IMR-90 (cell line): Measurements from ENCODE around the gene KDM4F. TPM values are rescaled to one million over a fixed set of nuclear protein-coding genes. Genes with fewer than 3 reads are reported as not detected.

Experiments
- ATAC-seq: fragments of 200-7000 bp; cut with Tn5 transposase; 2 replicates; pipeline ENCODE4 v1.9.1; 2020; ENCODE audit warnings: low read depth, mild to moderate bottlenecking, moderate library complexity
- BruUV-seq: library from RNA; stranded (reverse); fragments of 400-500 nt; replicated peaks from 2 replicates; lab custom pipeline; 2021; lab: Mats Ljungman, UMichigan
- CTCF ChIA-PET: fragments of 300-600 bp; formaldehyde crosslinking; extraction: SDS; loops from one replicate; lab custom pipeline; 2021; ENCODE audit warnings: antibody characterized with exemption; lab: Yijun Ruan, JAX
- POLR2A ChIA-PET: fragments of 300-600 bp; sonication (Branson Sonifier 250); formaldehyde crosslinking; loops from one replicate; lab custom pipeline; 2022; ENCODE audit warnings: antibody characterized with exemption; ENCODE audit not compliant: unreplicated experiment; lab: Charles Lee
- DNase-seq: peaks from one replicate; pipeline ENCODE4 v3.0.0; 2013
- H2AFZ ChIP-seq: replicated peaks from 2 replicates; pipeline ENCODE3; 2013; ENCODE audit warnings: low read length, mild to moderate bottlenecking; ENCODE audit not compliant: poor library complexity
- H2AK5ac ChIP-seq: 2 replicates; pipeline ENCODE4 v1.6.1; 2013; ENCODE audit warnings: low read depth, low read length, inconsistent platforms
- H2AK9ac ChIP-seq: replicated peaks from 2 replicates; pipeline ENCODE3; 2013; ENCODE audit warnings: mild to moderate bottlenecking, low read depth, low read length, moderate library complexity; ENCODE audit not compliant: poor library complexity
- H2BK120ac ChIP-seq: 2 replicates; pipeline ENCODE4 v1.6.1; 2013; ENCODE audit warnings: low read depth, low read length, inconsistent platforms
- H2BK15ac ChIP-seq: 3 replicates; pipeline ENCODE4 v1.6.1; 2013; ENCODE audit warnings: low read depth, low read length, inconsistent platforms
- H2BK20ac ChIP-seq: 2 replicates; pipeline ENCODE4 v1.6.1; 2013; ENCODE audit warnings: low read depth, mild to moderate bottlenecking, inconsistent platforms, low read length, moderate library complexity
- H2BK5ac ChIP-seq: 2 replicates; pipeline ENCODE4 v1.6.1; 2013; ENCODE audit warnings: mild to moderate bottlenecking, low read depth, low read length, inconsistent platforms; ENCODE audit not compliant: poor library complexity, severe bottlenecking
- H3K14ac ChIP-seq: replicated peaks from 2 replicates; pipeline ENCODE4 v1.6.1; 2013; ENCODE audit warnings: low read depth, low read length, inconsistent platforms
- H3K18ac ChIP-seq: 2 replicates; pipeline ENCODE4 v1.6.1; 2013; ENCODE audit warnings: low read depth, low read length, control low read depth
- H3K23ac ChIP-seq: 2 replicates; pipeline ENCODE4 v1.6.1; 2013; ENCODE audit warnings: low read depth, low read length, inconsistent platforms
- H3K27ac ChIP-seq: 2 replicates; pipeline ENCODE4 v1.5.1; 2013; ENCODE audit warnings: mild to moderate bottlenecking, control low read depth, low read length; ENCODE audit not compliant: insufficient read depth
- H3K27me3 ChIP-seq: 2 replicates; pipeline ENCODE4 v1.6.1; 2013; ENCODE audit warnings: low read length; ENCODE audit not compliant: control insufficient read depth, insufficient read depth
- H3K36me3 ChIP-seq: 2 replicates; pipeline ENCODE4 v1.6.1; 2013; ENCODE audit warnings: low read length, mixed read lengths; ENCODE audit not compliant: control insufficient read depth, insufficient read depth
- H3K4ac ChIP-seq: 2 replicates; pipeline ENCODE4 v1.6.1; 2013; ENCODE audit warnings: low read depth, low read length, inconsistent platforms
- H3K4me1 ChIP-seq: 2 replicates; pipeline ENCODE4 v1.6.1; 2013; ENCODE audit warnings: low read length, mixed read lengths; ENCODE audit not compliant: control insufficient read depth, insufficient read depth
- H3K4me2 ChIP-seq: 2 replicates; pipeline ENCODE4 v1.6.1; 2013; ENCODE audit warnings: low read depth, mild to moderate bottlenecking, control low read depth, low read length, moderate library complexity
- H3K4me3 ChIP-seq: 2 replicates; pipeline ENCODE4 v1.5.1; 2013; ENCODE audit warnings: low read depth, mild to moderate bottlenecking, control low read depth, low read length, moderate library complexity; ENCODE audit not compliant: insufficient read depth
- H3K56ac ChIP-seq: 2 replicates; pipeline ENCODE4 v1.6.1; 2013; ENCODE audit warnings: low read length, inconsistent platforms; ENCODE audit not compliant: insufficient read depth; ENCODE audit errors: extremely low read depth
- H3K79me1 ChIP-seq, 2 experiments: 2 replicates each; pipeline ENCODE4 v1.6.1; 2013; ENCODE audit warnings: low read length in 2 of 2, inconsistent platforms in 1 of 2, low read depth in 1 of 2
- H3K9ac ChIP-seq: 2 replicates; pipeline ENCODE4 v1.6.1; 2013; ENCODE audit warnings: low read depth, low read length, control low read depth
- H3K9me1 ChIP-seq: 2 replicates; pipeline ENCODE4 v1.6.1; 2013; ENCODE audit warnings: low read length, inconsistent platforms; ENCODE audit not compliant: insufficient read depth
- H3K9me3 ChIP-seq: 2 replicates; pipeline ENCODE4 v1.6.1; 2013; ENCODE audit warnings: low read length; ENCODE audit not compliant: control insufficient read depth, insufficient read depth
- H4K20me1 ChIP-seq: 2 replicates; pipeline ENCODE4 v1.6.1; 2013; ENCODE audit warnings: low read length, inconsistent platforms; ENCODE audit not compliant: insufficient read depth
- H4K5ac ChIP-seq: 2 replicates; pipeline ENCODE4 v1.6.1; 2013; ENCODE audit warnings: mild to moderate bottlenecking, low read depth, low read length, control low read depth
- H4K8ac ChIP-seq, 2 experiments: 2 replicates each; pipeline ENCODE4 v1.6.1; 2013; ENCODE audit warnings: low read depth in 2 of 2, low read length in 2 of 2, control low read depth in 1 of 2, inconsistent platforms in 1 of 2
- H4K91ac ChIP-seq: 2 replicates; pipeline ENCODE4 v1.6.1; 2013; ENCODE audit warnings: low read depth, low read length, inconsistent platforms; ENCODE audit not compliant: insufficient read depth
- BHLHE40 ChIP-seq: fragments of 150-350 bp; IDR thresholded peaks from 2 replicates; pipeline ENCODE4 v1.6.1; 2016; ENCODE audit warnings: mild to moderate bottlenecking, low read depth, low read length
- CEBPB ChIP-seq: IDR thresholded peaks from 2 replicates; pipeline ENCODE4 v1.6.1; 2012; ENCODE audit warnings: low read depth, low read length, improper control_type of control experiment
- CHD1 ChIP-seq: IDR thresholded peaks from 2 replicates; pipeline ENCODE4 v1.6.1; 2012; ENCODE audit warnings: low read depth, low read length, improper control_type of control experiment
- FOS ChIP-seq: fragments of 150-350 bp; IDR thresholded peaks from 2 replicates; pipeline ENCODE4 v1.6.1; 2016; ENCODE audit warnings: low read depth, low read length
- MAFK ChIP-seq: IDR thresholded peaks from 2 replicates; pipeline ENCODE4 v1.6.1; 2012; ENCODE audit warnings: low read depth, low read length, improper control_type of control experiment
- MAZ ChIP-seq: IDR thresholded peaks from 2 replicates; pipeline ENCODE4 v1.6.1; 2012; ENCODE audit warnings: low read depth, mild to moderate bottlenecking, low read length, improper control_type of control experiment, moderate library complexity, borderline replicate concordance
- MXI1 ChIP-seq: IDR thresholded peaks from 2 replicates; pipeline ENCODE4 v1.6.1; 2012; ENCODE audit warnings: low read depth, mild to moderate bottlenecking, low read length, moderate library complexity, borderline replicate concordance
- NFE2L2 ChIP-seq: fragments of 150-350 bp; IDR thresholded peaks from 2 replicates; pipeline ENCODE4 v1.6.1; 2016; ENCODE audit warnings: low read depth, mild to moderate bottlenecking, low read length
- POLR2A ChIP-seq: IDR thresholded peaks from 2 replicates; pipeline ENCODE4 v1.6.1; 2012; ENCODE audit warnings: mild to moderate bottlenecking, low read depth, low read length
- RAD21 ChIP-seq: IDR thresholded peaks from 2 replicates; pipeline ENCODE4 v1.6.1; 2012; ENCODE audit warnings: low read length, improper control_type of control experiment
- RCOR1 ChIP-seq: IDR thresholded peaks from 2 replicates; pipeline ENCODE4 v1.6.1; 2012; ENCODE audit warnings: mild to moderate bottlenecking, low read length, improper control_type of control experiment; ENCODE audit not compliant: insufficient replicate concordance
- RFX5 ChIP-seq: IDR thresholded peaks from 2 replicates; pipeline ENCODE4 v1.8.0; 2012; ENCODE audit warnings: low read depth, mild to moderate bottlenecking, low read length, moderate library complexity
- SMC3 ChIP-seq: fragments of 150-350 bp; IDR thresholded peaks from 2 replicates; pipeline ENCODE4 v1.6.1; 2016; ENCODE audit warnings: low read depth, mild to moderate bottlenecking, antibody characterized with exemption, low read length, moderate library complexity
- WGBS, 2 experiments: methylation state at CpG; one replicate each; pipeline versions ENCODE4 v1.1.5 to v1.1.7; 2013; ENCODE audit warnings: missing lambda C conversion rate in 2 of 2; ENCODE audit not compliant: insufficient read length in 1 of 2; ENCODE audit errors: extremely low coverage in 2 of 2; 5-methylcytosine and 5-hydroxymethylcytosine counted together
- dilution Hi-C: fragments of 300-500 bp; cut with HindIII; formaldehyde crosslinking; loops from one replicate; pipeline ENCODE4 v1.14.3; 2018; ENCODE audit warnings: low sequenced_read_pairs; ENCODE audit not compliant: unreplicated experiment
- in situ Hi-C: fragments of 300-500 bp; cut with MboI; formaldehyde crosslinking; loops from 3 replicates; pipeline ENCODE4 v1.14.3; 2019; ENCODE audit warnings: low sequenced_read_pairs, inconsistent platforms, mixed read lengths
- intact Hi-C: fragments of 100-400 bp; cut with micrococcal nuclease; formaldehyde crosslinking; loops from 2 replicates; pipeline ENCODE4 v1.10.0; 2022
- polyA plus RNA-seq, 3 experiments: library from polyadenylated mRNA; depleted of rRNA; stranded (reverse); fragments of >200 nt; gene quantifications; 2 replicates each; pipeline ENCODE4 v1.2.3, GENCODE V29; 2012; ENCODE audit warnings: low replicate concordance in 1 of 3
- total RNA-seq: library from RNA; depleted of rRNA; stranded (reverse); fragments of >200 nt; gene quantifications from 2 replicates; pipeline ENCODE4 v1.2.3, GENCODE V29; 2012
- TF ChIP-seq, protein P1 (sequence below): conservative IDR thresholded peaks from 2 replicates; pipeline ENCODE4 v1.5.1; 2012; ENCODE audit warnings: mild to moderate bottlenecking, low read depth, low read length, improper control_type of control experiment
- TF ChIP-seq, protein P2 (sequence below): fragments of 150-350 bp; IDR thresholded peaks from 2 replicates; pipeline ENCODE4 v1.6.1; 2017; ENCODE audit warnings: mild to moderate bottlenecking, antibody characterized with exemption, low read length, low read depth
- TF ChIP-seq, protein P3 (sequence below): fragments of 150-350 bp; IDR thresholded peaks from 2 replicates; pipeline ENCODE4 v1.6.1; 2016; ENCODE audit warnings: low read depth, mild to moderate bottlenecking, low read length, moderate library complexity, borderline replicate concordance

Gene KDM4F
- total and polyA plus RNA-seq, 2 of the 4 experiments (the other 2 are of a cell fraction), result not detected

DNA sequence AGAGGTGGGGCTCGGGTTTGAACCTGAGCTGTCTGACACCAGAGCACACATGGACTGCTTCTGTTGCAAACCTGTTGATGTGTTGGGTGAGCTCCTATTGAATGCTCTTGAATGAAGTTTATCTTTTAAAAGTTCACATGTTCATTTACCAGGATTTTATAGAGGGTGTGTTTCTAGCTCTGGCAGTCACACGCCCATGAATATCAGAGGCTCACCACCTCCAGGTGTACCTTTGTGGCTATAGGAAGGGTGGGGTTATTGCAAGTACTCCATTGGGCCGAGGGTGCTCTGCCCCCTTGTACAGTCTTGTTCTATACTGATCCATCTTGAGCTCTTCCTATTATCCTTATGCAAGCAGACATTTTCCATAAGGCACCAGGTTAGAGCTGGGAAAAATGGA is 49.6 kb downstream of the KDM4F start:
- H2BK5ac ChIP-seq, result no peak overlapping the region
- H4K5ac ChIP-seq, result no peak overlapping the region
- H4K20me1 ChIP-seq, result no peaks in the 10 kb centered on the region
- no peak overlapping the region for H2AK5ac ChIP-seq
- H4K91ac ChIP-seq, result no peak overlapping the region
- no peak overlapping the region for H2BK15ac ChIP-seq
- H2AK9ac ChIP-seq, result no peak overlapping the region
- POLR2A ChIA-PET, result interaction anchor here (0.5 kb wide), 1 partner anchor 339 kb away, joined by 3 read pairs; no protein-coding TSS in a partner anchor
- TF ChIP-seq MAFK (no peak), RAD21 (no peak), POLR2A (no peak), MAZ (no peak), MXI1 (no peak), CHD1 (no peak), CEBPB (no peak), RCOR1 (no peak), SMC3 (no peak), RFX5 (no peak), FOS (no peak), NFE2L2 (no peak), BHLHE40 (no peak)
- TF ChIP-seq, protein P1, sequence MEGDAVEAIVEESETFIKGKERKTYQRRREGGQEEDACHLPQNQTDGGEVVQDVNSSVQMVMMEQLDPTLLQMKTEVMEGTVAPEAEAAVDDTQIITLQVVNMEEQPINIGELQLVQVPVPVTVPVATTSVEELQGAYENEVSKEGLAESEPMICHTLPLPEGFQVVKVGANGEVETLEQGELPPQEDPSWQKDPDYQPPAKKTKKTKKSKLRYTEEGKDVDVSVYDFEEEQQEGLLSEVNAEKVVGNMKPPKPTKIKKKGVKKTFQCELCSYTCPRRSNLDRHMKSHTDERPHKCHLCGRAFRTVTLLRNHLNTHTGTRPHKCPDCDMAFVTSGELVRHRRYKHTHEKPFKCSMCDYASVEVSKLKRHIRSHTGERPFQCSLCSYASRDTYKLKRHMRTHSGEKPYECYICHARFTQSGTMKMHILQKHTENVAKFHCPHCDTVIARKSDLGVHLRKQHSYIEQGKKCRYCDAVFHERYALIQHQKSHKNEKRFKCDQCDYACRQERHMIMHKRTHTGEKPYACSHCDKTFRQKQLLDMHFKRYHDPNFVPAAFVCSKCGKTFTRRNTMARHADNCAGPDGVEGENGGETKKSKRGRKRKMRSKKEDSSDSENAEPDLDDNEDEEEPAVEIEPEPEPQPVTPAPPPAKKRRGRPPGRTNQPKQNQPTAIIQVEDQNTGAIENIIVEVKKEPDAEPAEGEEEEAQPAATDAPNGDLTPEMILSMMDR, result no peak
- TF ChIP-seq, protein P2, sequence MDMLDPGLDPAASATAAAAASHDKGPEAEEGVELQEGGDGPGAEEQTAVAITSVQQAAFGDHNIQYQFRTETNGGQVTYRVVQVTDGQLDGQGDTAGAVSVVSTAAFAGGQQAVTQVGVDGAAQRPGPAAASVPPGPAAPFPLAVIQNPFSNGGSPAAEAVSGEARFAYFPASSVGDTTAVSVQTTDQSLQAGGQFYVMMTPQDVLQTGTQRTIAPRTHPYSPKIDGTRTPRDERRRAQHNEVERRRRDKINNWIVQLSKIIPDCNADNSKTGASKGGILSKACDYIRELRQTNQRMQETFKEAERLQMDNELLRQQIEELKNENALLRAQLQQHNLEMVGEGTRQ, result no peak
- TF ChIP-seq, protein P3, sequence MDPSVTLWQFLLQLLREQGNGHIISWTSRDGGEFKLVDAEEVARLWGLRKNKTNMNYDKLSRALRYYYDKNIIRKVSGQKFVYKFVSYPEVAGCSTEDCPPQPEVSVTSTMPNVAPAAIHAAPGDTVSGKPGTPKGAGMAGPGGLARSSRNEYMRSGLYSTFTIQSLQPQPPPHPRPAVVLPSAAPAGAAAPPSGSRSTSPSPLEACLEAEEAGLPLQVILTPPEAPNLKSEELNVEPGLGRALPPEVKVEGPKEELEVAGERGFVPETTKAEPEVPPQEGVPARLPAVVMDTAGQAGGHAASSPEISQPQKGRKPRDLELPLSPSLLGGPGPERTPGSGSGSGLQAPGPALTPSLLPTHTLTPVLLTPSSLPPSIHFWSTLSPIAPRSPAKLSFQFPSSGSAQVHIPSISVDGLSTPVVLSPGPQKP, result no peak
- no peaks in the 10 kb centered on the region for H3K4me1 ChIP-seq
- DNase-seq (no peak), ATAC-seq (no peak)
- H3K9me3 ChIP-seq, result no peaks in the 10 kb centered on the region
- H3K4me3 ChIP-seq, result no peak overlapping the region
- no peak overlapping the region for H3K23ac ChIP-seq
- no TSS peak for BruUV-seq
- no peak overlapping the region for H4K8ac ChIP-seq
- H3K36me3 ChIP-seq, result no peaks in the 10 kb centered on the region
- H3K18ac ChIP-seq, result no peak overlapping the region
- no peak overlapping the region for H3K27ac ChIP-seq
- dilution Hi-C loops, result no loop called here
- H2AFZ ChIP-seq, result no peak overlapping the region
- H3K4me2 ChIP-seq, result no peak overlapping the region
- CTCF ChIA-PET, result no interaction called here
- H3K14ac ChIP-seq, result no peak overlapping the region
- no peak overlapping the region for H3K56ac ChIP-seq
- intact Hi-C loops, result no loop called here
- H2BK20ac ChIP-seq, result no peak overlapping the region
- H3K4ac ChIP-seq, result no peak overlapping the region
- H3K27me3 ChIP-seq, result no peaks in the 10 kb centered on the region
- in situ Hi-C loops, result no loop called here
- no peak overlapping the region for H2BK120ac ChIP-seq
- no peak overlapping the region for H3K9ac ChIP-seq
- H3K79me1 ChIP-seq, result no peaks in the 10 kb centered on the region; a peak in 2 of 4 replicates
- no peaks in the 10 kb centered on the region for H3K9me1 ChIP-seq
- no CpG with 5 or more reads among the region's 3 CpGs for WGBS, 2 experiments
